HG03469 (cell line): ENCODE measurements around the gene POLR3GL.

Experiments used
- ATAC-seq: cut with Tn5 transposase; IDR thresholded peaks from one replicate; pipeline ENCODE4 v1.9.1; 2021; ENCODE audit warnings: mild to moderate bottlenecking, moderate library complexity, moderate number of reproducible peaks; ENCODE audit not compliant: unreplicated experiment

Gene POLR3GL

DNA sequence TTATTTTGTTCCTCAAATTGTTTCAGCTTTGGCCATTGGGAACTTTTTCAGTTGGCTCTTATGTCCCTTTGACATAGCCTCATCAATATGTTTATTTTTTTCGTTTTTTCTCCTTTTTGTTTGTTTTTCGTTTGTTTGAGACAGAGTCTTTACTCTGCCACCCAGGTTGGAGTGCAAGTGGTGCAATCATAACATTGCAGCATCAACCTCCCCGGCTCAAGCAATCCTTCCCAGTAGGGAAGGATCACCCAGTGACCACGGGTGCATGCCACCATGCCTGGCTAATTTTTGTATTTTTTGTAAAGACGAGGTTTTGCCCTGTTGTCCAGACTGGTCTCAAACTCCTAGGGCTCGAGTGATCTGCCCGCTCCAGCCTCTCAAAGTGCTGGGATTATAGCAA is 8.1 kb downstream of the POLR3GL start:
- ATAC-seq, result no peak

DNA sequence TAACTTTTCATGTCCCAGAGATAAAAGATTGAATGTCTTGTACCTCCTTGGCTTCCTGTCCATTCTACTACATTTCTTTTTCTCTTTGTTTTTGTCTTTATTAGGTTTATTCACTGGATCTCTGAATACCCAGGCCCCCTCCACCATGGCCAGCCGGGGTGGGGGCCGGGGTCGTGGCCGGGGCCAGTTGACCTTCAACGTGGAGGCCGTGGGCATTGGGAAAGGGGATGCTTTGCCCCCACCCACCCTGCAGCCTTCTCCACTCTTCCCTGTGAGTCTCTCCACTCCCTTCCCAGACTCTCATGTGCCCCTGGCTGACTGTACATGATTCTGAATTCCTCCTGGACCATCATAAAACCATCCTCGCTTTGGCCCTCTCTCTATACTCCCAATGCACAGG is 10.2 kb downstream of the POLR3GL start:
- ATAC-seq, result no peak

DNA sequence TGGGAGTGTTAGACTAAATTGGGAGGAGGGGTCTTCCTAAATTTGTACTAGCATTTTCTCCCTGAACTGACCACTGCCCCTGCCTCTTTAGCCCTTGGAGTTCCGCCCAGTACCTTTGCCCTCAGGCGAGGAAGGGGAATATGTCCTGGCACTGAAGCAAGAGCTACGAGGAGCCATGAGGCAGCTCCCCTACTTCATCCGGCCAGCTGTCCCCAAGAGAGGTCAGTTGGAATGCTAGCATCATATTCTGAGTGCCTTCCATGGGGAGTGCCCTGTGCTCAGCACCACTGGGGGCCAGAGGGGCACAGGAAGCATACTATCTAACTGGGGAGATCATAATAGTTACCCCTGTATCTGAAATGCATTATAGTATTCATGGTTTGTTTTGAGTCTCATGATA is 10.7 kb downstream of the POLR3GL start:
- ATAC-seq, result no peak

DNA sequence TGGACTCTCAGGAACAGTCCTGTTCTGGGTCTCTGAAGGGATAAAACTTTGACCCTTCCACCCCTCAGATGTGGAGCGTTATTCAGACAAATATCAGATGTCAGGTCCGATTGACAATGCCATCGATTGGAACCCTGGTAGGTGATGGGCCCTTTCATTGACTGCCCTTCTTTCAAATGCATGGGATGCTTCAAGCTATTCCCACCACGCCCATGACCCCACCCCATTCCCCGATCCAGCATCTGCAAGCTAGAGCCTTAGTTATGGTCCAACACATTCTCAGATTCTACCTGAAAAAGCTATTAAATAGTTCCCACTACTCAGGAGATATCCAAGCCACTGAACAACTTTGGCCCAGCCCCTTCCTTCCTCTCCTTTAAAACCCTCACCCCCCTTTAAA is 12.5 kb downstream of the POLR3GL start:
- no peak for ATAC-seq

DNA sequence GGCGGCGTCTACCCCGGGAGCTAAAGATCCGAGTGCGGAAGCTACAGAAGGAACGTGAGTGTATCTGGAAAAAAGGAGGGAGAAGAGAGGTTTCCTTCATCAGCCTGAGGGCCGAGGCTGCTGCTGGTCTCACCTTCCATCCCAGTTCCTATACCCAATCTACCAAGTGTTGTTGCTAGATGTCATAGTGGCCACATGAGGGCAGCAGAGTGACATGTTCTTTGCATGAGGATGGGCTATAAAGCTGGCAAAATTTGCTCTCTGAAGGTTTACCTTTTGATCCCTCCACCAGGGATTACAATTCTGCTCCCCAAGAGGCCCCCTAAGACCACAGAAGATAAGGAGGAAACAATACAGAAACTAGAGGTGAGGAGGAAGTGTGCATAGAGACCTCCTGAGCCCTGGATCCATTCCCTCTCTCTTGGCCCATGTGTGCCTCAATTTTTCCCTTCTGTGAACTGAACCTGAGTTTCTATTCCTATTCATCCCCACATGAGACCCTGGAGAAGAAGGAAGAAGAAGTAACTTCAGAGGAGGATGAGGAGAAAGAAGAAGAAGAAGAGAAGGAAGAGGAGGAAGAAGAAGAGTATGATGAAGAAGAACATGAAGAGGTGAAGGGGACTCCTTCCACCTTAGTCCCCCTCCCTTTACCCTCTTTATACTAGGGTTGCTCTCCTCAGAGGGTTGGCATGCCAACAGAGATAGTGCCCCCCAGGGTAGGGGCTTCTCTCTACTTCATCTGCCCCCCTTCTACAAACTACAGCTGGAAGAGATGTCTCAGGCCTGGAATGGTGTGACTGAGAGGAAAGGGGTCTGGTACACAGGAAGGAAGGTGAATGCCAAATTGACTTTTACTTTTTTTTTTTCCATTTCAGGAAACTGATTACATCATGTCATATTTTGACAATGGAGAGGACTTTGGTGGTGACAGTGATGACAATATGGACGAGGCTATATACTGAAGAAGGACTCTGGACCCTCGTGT is 13.3 kb downstream of the POLR3GL start:
- ATAC-seq, result no peak

DNA sequence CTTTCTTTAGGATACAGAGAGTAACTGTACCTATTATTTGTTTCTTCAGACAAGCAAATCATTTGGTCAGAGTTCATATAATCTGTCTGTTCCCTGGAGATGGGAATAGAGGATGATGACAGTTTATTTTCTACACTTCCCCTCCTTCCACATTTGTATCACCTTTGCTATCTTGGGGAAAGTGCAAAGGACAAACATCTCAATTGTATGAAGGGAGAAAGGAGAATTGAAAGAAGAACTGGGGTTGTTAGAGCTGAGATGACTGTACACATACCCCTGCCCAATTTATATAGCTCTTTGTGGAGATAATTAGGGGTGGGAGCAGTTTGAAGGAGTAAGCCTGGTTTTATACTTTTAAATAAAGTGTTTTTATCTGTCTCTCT is 14.0 kb downstream of the POLR3GL start:
- ATAC-seq, result no peak

GRCh38 chr1:145978854-145979745 is 14.6 kb downstream of the POLR3GL start:
- peak; percentile 75 for ATAC-seq

GRCh38 chr1:145979746-145980456 is 15.4 kb downstream of the POLR3GL start:
- ATAC-seq, result no peak

- ATAC-seq, result no peak
Observed at GRCh38 chr1:145980457-145980994, 16.0 kb downstream of the POLR3GL start.

DNA sequence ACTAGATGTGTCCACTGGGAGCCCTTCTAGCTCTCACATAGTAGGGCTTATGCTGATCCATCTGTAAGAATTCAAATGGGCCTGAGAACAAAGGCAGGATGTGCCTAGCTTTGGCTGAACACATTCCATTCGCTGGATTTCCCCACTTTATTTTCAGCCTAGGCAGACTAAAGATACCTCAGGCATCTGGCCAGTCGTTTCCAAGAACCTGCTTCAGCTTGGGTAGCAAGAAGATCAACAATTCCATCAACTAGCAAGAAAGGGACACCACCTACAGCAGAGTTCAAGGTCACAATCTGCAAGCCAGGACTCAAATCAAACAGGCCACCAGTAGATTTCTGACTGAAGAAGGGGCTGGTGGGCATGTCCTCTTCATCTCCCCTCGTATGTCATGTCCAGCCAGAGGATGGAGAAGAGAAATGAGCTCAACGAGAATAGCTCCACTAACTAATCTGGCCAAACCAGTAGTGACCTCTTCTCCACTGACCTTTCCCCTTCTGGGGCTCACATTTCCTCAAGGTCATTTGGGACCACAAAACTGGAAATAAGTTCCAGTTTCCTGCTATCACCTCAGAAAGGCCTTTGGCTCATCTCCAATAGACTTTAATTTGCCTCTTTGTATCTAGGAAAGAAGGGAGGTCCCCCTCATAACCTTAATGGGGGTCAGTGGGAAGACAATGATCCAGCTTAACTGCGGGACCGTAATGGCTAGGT is 17.7 kb downstream of the POLR3GL start:
- no peak for ATAC-seq

GRCh38 chr1:145983206-145983675 is 18.8 kb downstream of the POLR3GL start:
- no peak for ATAC-seq

- ATAC-seq, result no peak
Observed at GRCh38 chr1:145983960-145984830, 19.7 kb downstream of the POLR3GL start.

DNA sequence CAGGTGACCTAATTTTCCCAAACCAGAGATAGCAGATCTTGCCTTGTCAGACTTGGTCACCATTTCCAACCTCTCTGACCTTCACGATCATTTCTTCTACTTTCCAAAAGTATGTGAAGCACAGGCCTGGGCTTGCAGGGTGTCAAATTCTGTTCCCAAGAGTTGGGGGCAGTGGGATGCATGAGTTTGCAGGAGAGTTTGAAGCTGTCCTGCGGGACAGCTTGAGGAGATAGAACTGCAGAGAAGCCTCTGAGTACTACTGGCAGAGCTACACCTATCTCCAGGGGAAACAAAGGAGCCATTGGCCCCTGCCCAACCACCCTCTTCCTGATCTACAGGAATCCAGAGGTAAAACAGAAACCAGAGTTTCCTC is 20.6 kb downstream of the POLR3GL start:
- ATAC-seq, result no peak

DNA sequence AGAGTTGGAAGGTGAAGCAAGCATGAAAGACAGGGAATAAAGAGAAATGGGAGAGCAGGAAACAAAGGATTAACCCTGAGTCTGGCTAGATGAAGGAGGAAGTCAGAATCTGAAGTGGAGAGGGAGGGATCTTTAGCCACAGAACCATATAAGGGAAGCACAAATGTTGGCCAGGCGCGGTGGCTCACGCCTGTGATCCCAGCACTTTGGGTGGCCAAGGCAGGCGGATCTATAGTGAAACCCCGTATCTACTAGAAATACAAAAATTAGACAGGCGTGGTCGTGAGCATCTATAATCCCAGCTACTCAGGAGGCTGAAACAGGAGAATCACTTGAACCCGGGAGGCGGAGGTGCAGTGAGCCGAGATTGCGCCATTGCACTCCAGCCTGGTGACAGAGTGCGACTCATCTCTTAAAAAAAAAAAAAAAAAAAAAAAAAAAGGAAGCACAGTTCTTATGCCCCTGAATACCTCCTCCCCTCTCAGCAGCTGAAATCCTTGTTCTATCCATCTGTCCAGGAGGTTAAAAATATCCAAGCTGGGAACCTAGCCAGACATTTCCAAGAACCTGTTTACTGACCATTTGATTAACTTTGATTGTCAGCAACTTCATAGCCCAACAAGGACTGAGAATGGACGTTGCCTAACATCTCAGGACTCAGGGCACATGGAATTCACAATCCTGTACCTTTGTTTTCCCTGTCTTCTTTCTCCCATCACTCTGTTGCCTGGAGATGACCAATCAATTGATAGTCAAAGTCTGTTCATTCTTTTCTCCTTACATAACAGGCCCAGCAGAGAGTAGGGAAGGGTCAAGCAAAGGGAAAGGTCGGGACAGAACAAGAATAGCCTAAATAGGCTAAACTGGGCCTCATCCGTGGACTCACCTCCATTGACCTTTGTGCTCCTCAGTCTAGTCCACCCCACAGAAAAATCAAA is 21.3 kb downstream of the POLR3GL start:
- ATAC-seq, result no peak

- no peak for ATAC-seq
Observed at GRCh38 chr1:145986551-145986950, 22.1 kb downstream of the POLR3GL start.

- no peak for ATAC-seq
Observed at GRCh38 chr1:145987926-145988325, 23.4 kb downstream of the POLR3GL start.

GRCh38 chr1:145988773-145989172 is 24.3 kb downstream of the POLR3GL start:
- ATAC-seq, result no peak

GRCh38 chr1:145990249-145990855 is 25.9 kb downstream of the POLR3GL start:
- ATAC-seq, result no peak
